ENCODE data around the gene RASA4B. TPM values are rescaled to one million over a fixed set of nuclear protein-coding genes. Genes with fewer than 3 reads are reported as not detected.
"Not testable (repeated sequence)": the region's sequence is repeated elsewhere in the genome, so short reads cannot be mapped to it uniquely, and the experiment has no call there.

RASA4B gene
- total RNA-seq, 1 donor from 2014 or later = 20.3 TPM

DNA sequence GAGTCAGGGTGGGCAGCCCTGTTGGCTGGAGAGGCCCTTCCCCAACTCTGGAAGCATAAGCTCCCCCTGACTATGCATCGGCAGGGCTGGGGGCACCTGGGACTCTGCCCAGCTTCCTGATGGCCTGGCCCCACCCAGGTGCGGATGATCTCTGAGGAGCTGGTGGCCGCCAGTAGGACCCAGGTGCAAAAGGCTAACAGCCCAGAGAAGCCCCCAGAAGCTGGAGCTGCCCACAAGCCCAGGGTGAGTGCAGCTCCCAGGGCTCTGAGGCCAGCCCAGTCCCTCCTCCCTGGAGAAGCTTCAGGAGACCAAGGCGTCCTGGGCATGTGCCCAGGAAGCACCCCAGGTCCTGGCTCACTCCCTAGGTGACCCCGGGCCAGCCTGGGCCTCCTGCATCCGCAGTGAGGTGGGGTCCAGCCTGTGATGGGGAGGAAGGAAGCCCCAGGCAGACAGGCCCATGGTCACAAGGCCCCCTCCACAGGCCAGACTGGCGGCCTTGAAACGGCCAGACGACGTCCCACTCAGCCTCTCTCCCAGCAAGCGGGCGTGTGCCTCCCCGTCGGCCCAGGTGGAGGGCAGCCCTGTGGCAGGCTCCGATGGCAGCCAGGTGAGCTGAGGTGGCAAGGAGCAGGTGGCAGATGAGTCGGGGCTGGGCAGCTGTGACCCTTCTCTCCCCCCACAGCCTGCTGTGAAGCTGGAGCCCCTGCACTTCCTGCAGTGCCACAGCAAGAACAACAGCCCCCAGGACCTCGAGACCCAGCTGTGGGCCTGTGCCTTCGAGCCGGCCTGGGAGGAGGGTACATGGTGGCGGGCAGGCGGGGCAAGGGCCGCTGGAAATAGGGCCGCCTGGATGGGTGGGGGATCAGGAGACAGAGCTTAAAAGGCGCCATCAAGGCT is 49.7 kb downstream of the RASA4B start:
- DNase-seq (ENCODE audit: low spot score) = no peak
- Mint-ChIP-seq H3K27ac (no peak overlapping the region), H3K9me3 (no peaks in the 10 kb centered on the region), H3K4me3 (ENCODE audit: low read depth) (no peak overlapping the region), H3K4me1 (ENCODE audit: low read depth) (peaks cover 20% of the 10 kb centered on the region), H3K36me3 (ENCODE audit: low read depth) (peaks cover 15% of the 10 kb centered on the region), H3K27me3 (ENCODE audit: low read depth) (no peaks in the 10 kb centered on the region)
- intact Hi-C loops (cut with micrococcal nuclease) = no loop called here

DNA sequence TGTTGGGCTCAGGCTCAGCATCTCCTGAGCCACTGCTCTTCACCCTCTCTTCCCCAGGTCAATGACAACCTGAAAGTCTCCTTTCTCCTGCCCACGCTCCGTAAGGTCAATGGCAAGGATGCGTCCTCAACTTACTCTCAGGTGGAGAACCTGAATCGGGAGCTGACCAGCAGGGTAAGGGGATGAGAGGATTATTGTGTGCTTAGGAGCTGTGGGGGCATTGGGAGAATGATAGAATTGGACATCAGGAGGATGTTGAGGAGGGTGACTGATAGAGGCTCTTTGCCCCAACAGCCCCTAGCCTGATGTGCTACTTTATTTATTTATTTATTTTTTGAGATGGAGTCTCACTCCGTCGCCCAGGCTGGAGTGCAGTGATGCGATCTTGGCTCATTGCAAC is 51.5 kb downstream of the RASA4B start:
- Mint-ChIP-seq H3K27me3 (ENCODE audit: low read depth) (no peaks in the 10 kb centered on the region), H3K4me3 (ENCODE audit: low read depth) (peak overlapping the region; percentile 90), H3K9me3 (no peaks in the 10 kb centered on the region), H3K27ac (no peak overlapping the region), H3K4me1 (ENCODE audit: low read depth) (peaks cover 21% of the 10 kb centered on the region), H3K36me3 (ENCODE audit: low read depth) (peaks cover 4% of the 10 kb centered on the region)
- DNase-seq (ENCODE audit: low spot score) = no peak
- intact Hi-C loops (cut with micrococcal nuclease) = no loop called here

DNA sequence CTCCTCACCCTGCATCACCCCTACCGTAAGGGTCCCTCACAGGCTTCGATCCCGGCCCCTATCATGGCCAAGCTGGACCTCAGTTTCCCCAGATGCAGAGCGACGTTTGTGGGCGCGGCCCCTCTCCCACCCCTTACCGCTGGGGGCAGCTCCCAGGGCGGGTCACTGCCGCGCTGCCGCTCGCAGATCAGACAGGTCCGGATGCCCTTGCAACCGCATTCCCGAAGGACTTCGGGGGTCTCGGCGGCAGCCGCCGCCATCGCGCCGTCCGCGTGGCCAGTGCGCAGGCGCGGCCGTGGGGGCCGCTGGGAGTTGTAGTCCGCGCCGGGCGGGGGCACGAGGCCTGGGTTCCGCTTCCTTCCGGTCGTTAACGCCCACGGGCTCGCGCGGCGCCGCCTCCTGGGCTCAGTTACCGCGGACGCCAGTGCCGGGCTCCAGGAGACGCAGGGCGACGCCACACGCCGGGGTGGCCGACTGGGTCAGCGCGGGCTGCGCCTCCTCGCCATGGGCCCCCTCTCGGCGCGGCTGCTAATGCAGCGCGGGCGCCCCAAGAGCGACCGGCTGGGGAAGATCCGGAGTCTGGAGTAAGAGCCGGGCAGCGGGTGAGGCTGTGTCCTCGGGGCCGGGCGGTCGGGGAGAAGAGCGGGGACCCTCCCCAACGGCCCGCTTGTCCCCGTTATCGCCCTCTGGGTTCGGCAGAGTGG is 52.8 kb downstream of the RASA4B start, which contains the start of the genes ALKBH4 and LRWD1:
Gene ALKBH4, minus strand, starts transcription at position 287 of the 704 bp plus-strand sequence. Its CDS starts 27 bp downstream, at position 260.
Gene LRWD1, plus strand, starts transcription at position 408 of the 704 bp plus-strand sequence. Its CDS starts 97 bp downstream, at position 505.
- Mint-ChIP-seq H3K27ac (peak within 1 kb of the TSS; percentile 83), H3K27me3 (ENCODE audit: low read depth) (no peaks in the 10 kb centered on the region), H3K36me3 (ENCODE audit: low read depth) (peaks cover 5% of the 10 kb centered on the region), H3K9me3 (no peaks in the 10 kb centered on the region), H3K4me1 (ENCODE audit: low read depth) (peaks cover 21% of the 10 kb centered on the region), H3K4me3 (ENCODE audit: low read depth) (peak within 1 kb of the TSS; percentile 90)
- DNase-seq (ENCODE audit: low spot score) = peak; percentile 92
- intact Hi-C loops (cut with micrococcal nuclease) = loop anchor here (1.0 to 5.0 kb wide), 3 partner anchors 31 to 67 kb away; partner anchors contain the start of genes ORAI2 and PRKRIP1

DNA sequence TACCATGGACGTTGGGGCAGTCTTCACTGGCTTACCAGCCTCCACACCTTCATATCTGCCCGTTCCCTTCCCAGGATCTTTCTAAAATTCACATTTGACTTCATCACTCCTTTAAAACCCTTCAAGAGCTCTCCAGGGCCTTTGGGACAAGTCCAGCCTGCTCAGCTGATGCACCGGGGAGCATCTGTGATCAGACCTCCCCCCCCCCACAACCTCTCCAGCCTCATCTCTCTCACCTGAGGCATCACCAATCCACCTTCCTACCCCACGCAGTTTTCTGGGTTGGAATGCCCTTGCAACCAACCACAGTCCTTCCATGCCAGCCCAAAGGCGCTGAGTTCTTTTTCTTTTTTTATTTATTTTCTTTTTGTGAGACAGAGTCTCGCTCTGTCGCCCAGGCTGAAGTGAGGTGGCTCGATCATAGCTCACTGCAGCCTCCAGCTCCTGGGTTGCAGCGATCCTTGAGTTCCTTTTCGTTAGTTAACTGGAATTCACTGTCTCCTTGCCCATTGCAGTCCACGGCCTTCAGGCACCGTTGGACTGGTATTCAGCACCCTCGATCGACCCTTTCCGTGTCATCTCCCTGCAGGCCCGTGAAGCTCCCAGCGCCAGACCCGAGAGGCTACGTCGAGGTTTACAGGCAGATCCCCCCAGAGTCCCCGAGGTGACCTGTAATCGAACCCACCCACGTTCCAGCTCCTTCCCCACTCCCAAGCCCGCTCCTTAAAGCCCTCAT is 53.6 kb downstream of the RASA4B start:
- Mint-ChIP-seq H3K9me3 (no peaks in the 10 kb centered on the region), H3K27ac (peak overlapping the region; percentile 83), H3K4me3 (ENCODE audit: low read depth) (peak overlapping the region; percentile 90), H3K27me3 (ENCODE audit: low read depth) (no peaks in the 10 kb centered on the region), H3K36me3 (ENCODE audit: low read depth) (peaks cover 11% of the 10 kb centered on the region), H3K4me1 (ENCODE audit: low read depth) (peaks cover 21% of the 10 kb centered on the region)
- no peak for DNase-seq (ENCODE audit: low spot score)
- intact Hi-C loops (cut with micrococcal nuclease) = loop anchor here (1.0 to 5.0 kb wide), 3 partner anchors 31 to 67 kb away; partner anchors contain the start of genes ORAI2 and PRKRIP1

DNA sequence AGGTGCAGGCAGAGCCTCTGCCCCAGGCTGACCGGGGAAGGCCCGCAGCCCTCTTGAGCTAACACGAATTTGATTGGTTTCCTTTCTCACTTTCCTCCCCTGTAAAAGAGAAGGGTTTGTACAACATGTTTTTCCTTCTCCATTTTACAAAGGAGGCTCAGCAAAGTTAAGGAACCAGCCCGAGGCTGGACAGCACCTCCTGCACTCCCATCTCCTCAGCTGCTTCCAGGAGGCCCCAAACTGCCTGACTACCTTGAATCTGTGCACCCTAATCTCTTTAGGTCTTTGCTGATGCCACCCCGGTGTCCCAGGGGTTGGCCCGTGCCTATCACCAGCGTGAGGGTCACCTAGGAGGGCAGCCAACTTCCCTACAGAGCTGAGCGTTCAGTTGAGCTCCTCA is 57.1 kb downstream of the RASA4B start:
- Mint-ChIP-seq H3K4me1 (ENCODE audit: low read depth) (peaks cover 11% of the 10 kb centered on the region), H3K27ac (no peak overlapping the region), H3K27me3 (ENCODE audit: low read depth) (no peaks in the 10 kb centered on the region), H3K4me3 (ENCODE audit: low read depth) (no peak overlapping the region), H3K9me3 (no peaks in the 10 kb centered on the region), H3K36me3 (ENCODE audit: low read depth) (peaks cover 21% of the 10 kb centered on the region)
- DNase-seq (ENCODE audit: low spot score) = no peak
- intact Hi-C loops (cut with micrococcal nuclease) = loop anchor here (5.0 kb wide), 1 partner anchor 63 kb away; the partner anchor contains the start of gene PRKRIP1

DNA sequence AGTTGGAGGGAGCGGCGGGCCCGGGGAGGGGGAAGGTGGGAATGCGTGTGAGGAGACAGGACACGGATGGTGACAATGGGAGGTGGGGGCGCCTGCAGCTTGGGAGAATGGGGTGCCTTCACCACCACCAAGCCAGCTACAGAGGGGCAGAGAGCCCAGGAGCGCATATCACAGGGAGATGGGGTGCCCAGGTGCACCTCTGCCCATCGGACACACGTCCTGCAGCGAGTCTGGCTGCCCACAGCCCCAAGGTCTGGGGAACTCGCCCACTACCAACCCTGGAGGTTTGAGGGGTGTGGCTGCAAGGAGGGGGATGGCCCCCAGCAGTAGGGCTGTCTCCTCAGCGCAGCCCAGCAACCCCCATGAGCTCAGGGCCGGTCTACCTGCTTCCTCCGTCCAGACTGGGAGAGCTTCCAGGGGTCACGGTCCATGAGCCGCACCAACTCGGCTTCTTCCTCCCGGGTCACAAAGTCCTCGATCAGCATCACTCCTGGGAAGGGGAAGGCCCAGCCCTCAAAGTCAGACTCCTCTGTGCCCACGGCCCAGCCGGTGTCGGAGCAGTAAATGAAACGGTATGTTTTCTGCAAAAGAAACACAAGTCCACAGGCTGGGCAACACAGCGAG is 58.2 kb downstream of the RASA4B start:
- H3K36me3 Mint-ChIP-seq (ENCODE audit: low read depth) = peaks cover 21% of the 10 kb centered on the region
- intact Hi-C loops (cut with micrococcal nuclease) = no loop called here
- H3K4me1 Mint-ChIP-seq (ENCODE audit: low read depth) = peaks cover 8% of the 10 kb centered on the region
- no peak for DNase-seq (ENCODE audit: low spot score)
- H3K4me3 Mint-ChIP-seq (ENCODE audit: low read depth) = no peak overlapping the region
- no peaks in the 10 kb centered on the region for H3K9me3 Mint-ChIP-seq
- no peak overlapping the region for H3K27ac Mint-ChIP-seq
- H3K27me3 Mint-ChIP-seq (ENCODE audit: low read depth) = no peaks in the 10 kb centered on the region

DNA sequence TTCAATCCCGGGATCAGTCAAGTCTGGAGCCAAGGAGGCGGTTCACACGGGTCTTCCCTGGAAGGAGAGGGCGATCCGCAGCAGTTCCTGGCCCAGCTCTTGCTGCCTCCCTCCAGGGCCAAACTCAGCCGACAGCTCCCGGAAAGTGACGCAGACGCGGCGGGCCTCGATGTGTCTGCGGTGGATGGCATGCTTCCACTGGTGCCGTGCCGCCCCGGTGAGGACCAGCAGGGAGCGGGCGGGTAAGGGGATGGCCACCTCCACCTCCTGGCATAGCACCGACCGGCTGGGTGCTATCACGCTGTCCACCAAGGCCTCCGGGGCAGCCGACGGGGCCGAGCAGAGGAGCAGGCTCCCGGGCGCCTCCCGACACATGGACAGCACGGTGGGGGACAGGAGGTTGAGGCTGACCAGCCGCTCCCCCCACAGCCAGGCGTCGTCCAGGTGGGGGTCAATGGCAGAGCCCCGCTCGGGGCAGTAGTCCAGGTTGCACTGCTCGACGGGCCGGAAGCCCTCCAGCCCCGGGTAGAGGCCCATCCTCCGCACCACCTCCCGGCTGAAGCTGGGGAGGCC is 60.1 kb downstream of the RASA4B start:
- no peaks in the 10 kb centered on the region for H3K9me3 Mint-ChIP-seq
- no peak overlapping the region for H3K4me3 Mint-ChIP-seq (ENCODE audit: low read depth)
- intact Hi-C loops (cut with micrococcal nuclease) = no loop called here
- H3K36me3 Mint-ChIP-seq (ENCODE audit: low read depth) = peaks cover 21% of the 10 kb centered on the region
- no peak overlapping the region for H3K27ac Mint-ChIP-seq
- no peaks in the 10 kb centered on the region for H3K4me1 Mint-ChIP-seq (ENCODE audit: low read depth)
- no peak for DNase-seq (ENCODE audit: low spot score)
- no peaks in the 10 kb centered on the region for H3K27me3 Mint-ChIP-seq (ENCODE audit: low read depth)

DNA sequence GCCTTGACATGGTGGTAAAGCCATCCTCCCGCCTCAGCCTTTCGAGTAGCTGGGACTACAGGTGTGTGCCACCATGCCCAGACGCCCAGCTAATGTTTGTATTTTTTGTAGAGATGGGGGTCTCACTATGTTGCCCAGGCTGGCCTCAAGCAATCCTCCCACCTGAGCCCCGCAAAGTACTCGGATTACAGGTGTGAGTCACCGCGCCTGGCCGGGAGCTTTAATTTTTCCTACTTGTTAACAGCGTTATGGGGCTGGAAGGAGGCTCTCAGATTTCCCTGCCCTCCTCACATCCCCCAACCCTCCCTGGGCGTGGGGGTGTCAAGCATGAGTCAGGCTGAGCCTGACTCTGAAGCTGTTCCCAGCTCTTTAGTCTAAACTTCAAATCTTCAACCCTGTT is 61.2 kb downstream of the RASA4B start:
- Mint-ChIP-seq H3K9me3 (no peaks in the 10 kb centered on the region), H3K36me3 (ENCODE audit: low read depth) (peaks cover 21% of the 10 kb centered on the region), H3K27ac (no peak overlapping the region), H3K27me3 (ENCODE audit: low read depth) (no peaks in the 10 kb centered on the region), H3K4me1 (ENCODE audit: low read depth) (no peaks in the 10 kb centered on the region), H3K4me3 (ENCODE audit: low read depth) (no peak overlapping the region)
- intact Hi-C loops (cut with micrococcal nuclease) = no loop called here
- no peak for DNase-seq (ENCODE audit: low spot score)

DNA sequence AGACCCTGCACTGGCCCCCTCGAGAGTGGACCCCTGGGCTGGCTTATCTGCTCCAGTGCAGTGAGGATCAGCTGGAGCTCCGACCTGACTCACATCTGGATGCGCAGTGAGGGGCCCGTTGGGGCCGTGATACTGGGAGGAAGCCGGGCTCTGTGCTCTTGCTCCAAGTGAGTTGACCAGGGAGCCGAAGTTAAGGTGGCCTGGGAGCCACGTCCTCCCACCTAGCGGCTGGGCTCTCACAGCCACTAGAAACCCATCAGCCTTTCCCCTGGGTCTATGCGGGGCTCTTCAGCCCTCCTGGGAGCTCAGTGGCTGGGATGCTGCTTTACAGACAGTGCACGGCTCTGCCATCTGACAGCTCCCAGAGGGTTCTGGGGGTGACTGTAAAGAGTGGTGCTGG is 62.0 kb downstream of the RASA4B start:
- intact Hi-C loops (cut with micrococcal nuclease) = no loop called here
- peaks cover 18% of the 10 kb centered on the region for H3K36me3 Mint-ChIP-seq (ENCODE audit: low read depth)
- H3K27ac Mint-ChIP-seq = no peak overlapping the region
- no peaks in the 10 kb centered on the region for H3K9me3 Mint-ChIP-seq
- no peaks in the 10 kb centered on the region for H3K27me3 Mint-ChIP-seq (ENCODE audit: low read depth)
- H3K4me1 Mint-ChIP-seq (ENCODE audit: low read depth) = no peaks in the 10 kb centered on the region
- H3K4me3 Mint-ChIP-seq (ENCODE audit: low read depth) = no peak overlapping the region
- DNase-seq (ENCODE audit: low spot score) = no peak

DNA sequence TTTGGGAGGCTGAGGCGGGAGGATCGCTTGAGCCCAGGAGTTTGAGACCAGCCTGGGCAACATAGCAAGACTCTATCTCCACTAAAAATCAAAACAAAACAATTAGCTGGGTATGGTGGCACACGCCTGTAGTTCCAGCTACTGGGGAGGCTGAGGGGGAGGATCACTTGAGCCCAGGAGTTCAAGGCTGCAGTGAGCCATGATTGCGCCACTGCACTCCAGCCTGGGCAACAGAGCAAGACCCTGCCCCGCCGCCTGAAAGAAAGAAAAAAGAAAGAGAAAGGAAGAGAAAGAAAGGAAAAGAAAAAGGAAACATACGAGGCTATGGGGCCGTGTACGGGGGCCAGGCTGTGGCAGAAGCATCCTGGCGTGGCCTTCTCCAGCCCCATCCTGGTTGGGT is 62.6 kb downstream of the RASA4B start:
- DNase-seq (ENCODE audit: low spot score); intact Hi-C loops (cut with micrococcal nuclease); H3K27me3 Mint-ChIP-seq (ENCODE audit: low read depth); H3K27ac Mint-ChIP-seq; H3K4me1 Mint-ChIP-seq (ENCODE audit: low read depth); H3K9me3 Mint-ChIP-seq; H3K4me3 Mint-ChIP-seq (ENCODE audit: low read depth): not testable (repeated sequence)
- peaks cover 17% of the 10 kb centered on the region for H3K36me3 Mint-ChIP-seq (ENCODE audit: low read depth)

DNA sequence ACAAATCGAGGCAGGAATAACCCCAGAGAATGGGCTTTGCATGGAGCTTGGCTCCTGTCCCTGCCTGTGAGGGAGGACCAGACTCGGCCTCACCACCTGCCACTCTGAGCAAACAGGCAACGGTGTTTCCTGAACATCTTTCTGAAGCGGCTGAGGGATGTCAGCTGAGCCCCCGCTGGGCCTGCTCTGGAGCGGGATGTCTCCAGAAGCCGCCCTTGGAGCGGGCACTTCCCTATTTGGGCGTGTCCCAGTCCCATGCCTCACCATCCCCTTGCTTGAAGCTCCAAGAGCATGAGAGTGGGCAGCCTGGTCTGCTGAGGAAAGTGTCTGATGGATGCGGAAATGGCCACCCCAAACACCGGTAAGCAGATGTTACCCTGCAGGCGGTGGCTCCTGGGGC is 63.1 kb downstream of the RASA4B start:
- Mint-ChIP-seq H3K9me3 (no peaks in the 10 kb centered on the region), H3K27ac (no peak overlapping the region), H3K36me3 (ENCODE audit: low read depth) (peaks cover 14% of the 10 kb centered on the region), H3K4me1 (ENCODE audit: low read depth) (no peaks in the 10 kb centered on the region), H3K4me3 (ENCODE audit: low read depth) (no peak overlapping the region), H3K27me3 (ENCODE audit: low read depth) (no peaks in the 10 kb centered on the region)
- DNase-seq (ENCODE audit: low spot score) = no peak
- intact Hi-C loops (cut with micrococcal nuclease) = no loop called here

DNA sequence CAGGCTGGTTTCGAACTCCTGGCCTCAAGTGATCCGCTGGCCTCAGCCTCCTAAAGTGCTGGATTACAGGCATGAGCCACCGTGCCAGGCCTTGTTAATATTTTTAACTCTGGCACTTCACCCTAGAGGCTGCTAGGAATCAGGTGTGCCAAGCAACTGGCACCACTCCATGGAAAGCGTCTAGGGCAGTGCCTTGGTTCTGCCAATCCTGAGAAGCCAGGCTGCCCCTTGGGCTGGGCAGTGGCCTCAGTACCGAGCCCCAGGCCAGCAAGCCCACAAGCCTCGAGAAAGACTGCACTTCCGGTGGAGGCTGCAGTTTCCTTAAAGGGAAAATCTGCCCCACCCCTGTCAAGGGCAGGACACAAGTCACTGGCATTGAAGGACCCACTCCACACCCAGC is 64.3 kb downstream of the RASA4B start:
- Mint-ChIP-seq H3K27me3 (ENCODE audit: low read depth) (no peaks in the 10 kb centered on the region), H3K36me3 (ENCODE audit: low read depth) (peaks cover 10% of the 10 kb centered on the region), H3K4me1 (ENCODE audit: low read depth) (no peaks in the 10 kb centered on the region), H3K4me3 (ENCODE audit: low read depth) (no peak overlapping the region), H3K9me3 (no peaks in the 10 kb centered on the region), H3K27ac (no peak overlapping the region)
- DNase-seq (ENCODE audit: low spot score) = no peak
- intact Hi-C loops (cut with micrococcal nuclease) = no loop called here
